HepG2 (cell line): ENCODE results near the gene CLPSL2. TPM values are rescaled to one million over a fixed set of nuclear protein-coding genes. Genes with fewer than 3 reads are reported as not detected.

ENCODE experiments used
- BRF2 ChIP-seq: sonication (generic); formaldehyde crosslinking; IDR thresholded peaks from 2 replicates; pipeline ENCODE4 v1.8.1; 2022; ENCODE audit warnings: mild to moderate bottlenecking, missing genetic modification reagents
- CCAR2 ChIP-seq: fragments of 200-400 bp; formaldehyde crosslinking; optimal IDR thresholded peaks from 2 replicates; pipeline ENCODE3; 2018; ENCODE audit warnings: low read depth, mild to moderate bottlenecking, low read length, moderate library complexity
- GATA4 ChIP-seq: sonication (generic); IDR thresholded peaks from 2 replicates; pipeline ENCODE4 v1.6.1; 2016; ENCODE audit warnings: antibody characterized with exemption, low read depth, borderline replicate concordance
- HDAC1 ChIP-seq: sonication (generic); formaldehyde crosslinking; IDR thresholded peaks from 2 replicates; pipeline ENCODE4 v1.5.1; 2020; ENCODE audit warnings: mild to moderate bottlenecking, missing genetic modification reagents
- MAZ ChIP-seq, 2 experiments: sonication (generic) in 1 of 2; formaldehyde crosslinking in 1 of 2; IDR thresholded peaks; 2 replicates each; pipeline versions ENCODE4 v1.5.0 to v1.6.1; 2012 to 2020; ENCODE audit warnings: low read depth in 2 of 2, mild to moderate bottlenecking in 2 of 2, borderline replicate concordance in 1 of 2, improper control_type of control experiment in 1 of 2, low read length in 1 of 2, missing genetic modification reagents in 1 of 2, moderate library complexity in 1 of 2
- MTA1 ChIP-seq: sonication (generic); formaldehyde crosslinking; IDR thresholded peaks from 2 replicates; pipeline ENCODE4 v1.4.0; 2020; ENCODE audit warnings: missing genetic modification reagents, mild to moderate bottlenecking, borderline replicate concordance
- PTBP1 ChIP-seq: fragments of 200-400 bp; formaldehyde crosslinking; IDR thresholded peaks from 2 replicates; pipeline ENCODE4 v1.6.1; 2018; ENCODE audit warnings: low read length, low read depth; ENCODE audit not compliant: poor library complexity, severe bottlenecking
- RARG ChIP-seq: sonication (generic); formaldehyde crosslinking; IDR thresholded peaks from 2 replicates; pipeline ENCODE4 v1.4.0; 2020; ENCODE audit warnings: low read depth, mild to moderate bottlenecking, missing genetic modification reagents
- STAT6 ChIP-seq: sonication (generic); formaldehyde crosslinking; IDR thresholded peaks from 2 replicates; pipeline ENCODE4 v1.4.0; 2020; ENCODE audit warnings: missing genetic modification reagents, mild to moderate bottlenecking, borderline replicate concordance
- THAP8 ChIP-seq: sonication (generic); formaldehyde crosslinking; IDR thresholded peaks from 2 replicates; pipeline ENCODE4 v1.5.1; 2020; ENCODE audit warnings: missing genetic modification reagents, mild to moderate bottlenecking, borderline replicate concordance
- USF2 ChIP-seq, 2 experiments: sonication (generic) in 1 of 2; formaldehyde crosslinking in 1 of 2; IDR thresholded peaks; 2 replicates each; pipeline versions ENCODE4 v1.5.1 to v1.6.1; 2011 to 2020; ENCODE audit warnings: borderline replicate concordance in 1 of 2, low read depth in 1 of 2, low read length in 1 of 2, mild to moderate bottlenecking in 1 of 2, missing genetic modification reagents in 1 of 2, moderate library complexity in 1 of 2
- ZBTB21 ChIP-seq: sonication (generic); formaldehyde crosslinking; IDR thresholded peaks from 2 replicates; pipeline ENCODE4 v1.4.0; 2020; ENCODE audit warnings: missing genetic modification reagents
- ZC3H4 ChIP-seq: sonication (generic); formaldehyde crosslinking; IDR thresholded peaks from 2 replicates; pipeline ENCODE4 v1.4.0; 2020; ENCODE audit warnings: missing genetic modification reagents, borderline replicate concordance
- ZFP36 ChIP-seq: fragments of 150-350 bp; IDR thresholded peaks from 2 replicates; pipeline ENCODE4 v1.6.1; 2018; ENCODE audit warnings: borderline replicate concordance, low read length, low read depth; ENCODE audit not compliant: partially characterized antibody
- ZNF121 ChIP-seq: sonication (generic); formaldehyde crosslinking; IDR thresholded peaks from 2 replicates; pipeline ENCODE4 v1.5.0; 2020; ENCODE audit warnings: mild to moderate bottlenecking, missing genetic modification reagents
- ZNF17 ChIP-seq: sonication (generic); formaldehyde crosslinking; IDR thresholded peaks from 2 replicates; pipeline ENCODE4 v1.5.0; 2020; ENCODE audit warnings: mild to moderate bottlenecking, missing genetic modification reagents
- ZNF230 ChIP-seq: sonication (generic); formaldehyde crosslinking; IDR thresholded peaks from 2 replicates; pipeline ENCODE4 v1.4.0; 2020; ENCODE audit warnings: mild to moderate bottlenecking, missing genetic modification reagents
- ZNF292 ChIP-seq: sonication (generic); formaldehyde crosslinking; IDR thresholded peaks from 2 replicates; pipeline ENCODE4 v1.8.1; 2022; ENCODE audit warnings: mild to moderate bottlenecking, low read depth, missing genetic modification reagents, borderline replicate concordance
- ZNF296 ChIP-seq: sonication (generic); formaldehyde crosslinking; conservative IDR thresholded peaks from 2 replicates; pipeline ENCODE4 v1.5.0; 2020; ENCODE audit warnings: mild to moderate bottlenecking, missing genetic modification reagents
- ZNF460 ChIP-seq: sonication (generic); formaldehyde crosslinking; IDR thresholded peaks from 2 replicates; pipeline ENCODE4 v1.5.1; 2020; ENCODE audit warnings: missing genetic modification reagents, mild to moderate bottlenecking, borderline replicate concordance
- ZNF790 ChIP-seq: sonication (generic); formaldehyde crosslinking; IDR thresholded peaks from 2 replicates; pipeline ENCODE4 v1.8.0; 2022; ENCODE audit warnings: missing genetic modification reagents, mild to moderate bottlenecking, borderline replicate concordance
- polyA plus RNA-seq, 8 experiments: library from polyadenylated mRNA; depleted of rRNA in 3 of 8; stranded (reverse) in 7 of 8; unstranded in 1 of 8; fragments of >200 nt; fragmentation: Illumina TruSeq in 4 of 8; extraction: Trizol in 4 of 8; gene quantifications; 2 replicates each; pipeline versions ENCODE4 v1.2.1 to v1.2.3, GENCODE V29; 2011 to 2016; ENCODE audit warnings: low read depth in 4 of 8, missing spikeins in 1 of 8, mixed read lengths in 1 of 8; ENCODE audit not compliant: insufficient read depth in 1 of 8
- total RNA-seq, 5 experiments: library from RNA; depleted of rRNA; stranded (reverse); fragments of >200 nt; fragmentation: Illumina TruSeq; extraction: Trizol; gene quantifications; 2 replicates each; pipeline ENCODE4 v1.2.3, GENCODE V29; 2016; ENCODE audit warnings: low read depth in 1 of 5

Gene CLPSL2
- total and polyA plus RNA-seq, 2 of the 13 experiments (the other 11 are each of a cell fraction or from before 2014, with no cell fraction given), result not detected

- no peak for TF ChIP-seq STAT6 (CRISPR knock-in tag)
- peak; percentile 59; the same call in 1 of the 2 replicates for TF ChIP-seq HDAC1 (CRISPR knock-in tag)
- TF ChIP-seq ZNF292, result peak; percentile 70; the same call in 1 of the 2 replicates
- no peak; the same call in 1 of the 2 replicates for TF ChIP-seq MTA1
- TF ChIP-seq ZNF296 (CRISPR knock-in tag), result 0 out of 2 replicates have a peak, but pooled peaks have one; percentile 14
- TF ChIP-seq ZNF460, result no peak
- no peak for TF ChIP-seq ZFP36
- peak; percentile 29; the same call in 1 of the 2 replicates for TF ChIP-seq ZNF121 (CRISPR knock-in tag)
- TF ChIP-seq CCAR2, result no peak
- TF ChIP-seq PTBP1, result no peak
- 0 out of 2 replicates have a peak, but pooled peaks have one; percentile 20 for TF ChIP-seq MAZ (IDR thresholded peaks at IDR 0.05; ENCODE audit: borderline replicate concordance, low read depth, low read length)
- no peak; the same call in 1 of the 2 replicates for TF ChIP-seq MAZ (CRISPR knock-in tag; IDR thresholded peaks at IDR 0.05; ENCODE audit: low read depth)
- TF ChIP-seq GATA4, result no peak
- no peak; the same call in 1 of the 2 replicates for TF ChIP-seq BRF2 (CRISPR knock-in tag)
- TF ChIP-seq USF2 (IDR thresholded peaks at IDR 0.05; ENCODE audit: low read depth, low read length), result no peak
- TF ChIP-seq USF2 (CRISPR knock-in tag; IDR thresholded peaks at IDR 0.05; ENCODE audit: borderline replicate concordance), result no peak
- TF ChIP-seq RARG (CRISPR knock-in tag), result no peak
- TF ChIP-seq ZNF17 (CRISPR knock-in tag), result no peak
- TF ChIP-seq ZBTB21 (CRISPR knock-in tag), result no peak
- TF ChIP-seq THAP8 (CRISPR knock-in tag), result no peak
- TF ChIP-seq ZC3H4 (CRISPR knock-in tag), result no peak
- no peak for TF ChIP-seq ZNF790
- TF ChIP-seq ZNF230, result no peak
Observed at GRCh38 chr6:35727935-35728682, 48.3 kb upstream of the CLPSL2 start (continued).
